ENCODE results near the gene MALL. TPM values are rescaled to one million over a fixed set of nuclear protein-coding genes. Genes with fewer than 3 reads are reported as not detected.

Gene MALL
- total and polyA plus RNA-seq, 2 of the 13 experiments (the other 11 are each of a cell fraction or from before 2014, with no cell fraction given): not detected

DNA sequence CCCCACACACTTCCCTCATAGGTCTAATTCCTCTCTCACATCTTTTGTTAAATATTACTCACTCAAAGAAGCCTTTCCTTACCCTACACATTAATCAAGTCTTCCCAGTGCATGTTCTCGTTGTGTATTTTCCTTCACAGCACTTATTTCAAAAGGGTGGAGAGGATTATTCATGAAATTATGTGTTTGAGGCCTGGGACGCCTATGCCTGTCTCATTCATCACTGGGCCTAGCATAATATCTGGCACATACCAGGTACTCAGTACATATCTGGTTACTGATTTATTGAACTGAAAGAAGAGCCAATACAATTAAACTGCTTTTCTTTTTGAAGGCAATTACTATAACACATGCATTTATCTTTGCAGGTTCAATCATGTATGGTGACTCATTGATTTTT lies 15.1 kb upstream of the MALL start:
- intact Hi-C loops (cut with micrococcal nuclease; ENCODE audit: unreplicated experiment): no loop called here
- TF ChIP-seq ZNF326 (CRISPR knock-in tag; IDR thresholded peaks at IDR 0.05; ENCODE audit: borderline replicate concordance) (no peak), ETV6 (CRISPR knock-in tag; conservative IDR thresholded peaks at IDR 0.05) (no peak), ZZZ3 (CRISPR knock-in tag; IDR thresholded peaks at IDR 0.05; ENCODE audit: borderline replicate concordance) (no peak), ZMYM2 (CRISPR knock-in tag; IDR thresholded peaks at IDR 0.05) (no peak), GATAD2A (CRISPR knock-in tag; IDR thresholded peaks at IDR 0.05) (no peak), ZNF3 (CRISPR knock-in tag; IDR thresholded peaks at IDR 0.05) (no peak), ISX (CRISPR knock-in tag; conservative IDR thresholded peaks at IDR 0.05) (no peak)
- TF ChIP-seq, protein P1, sequence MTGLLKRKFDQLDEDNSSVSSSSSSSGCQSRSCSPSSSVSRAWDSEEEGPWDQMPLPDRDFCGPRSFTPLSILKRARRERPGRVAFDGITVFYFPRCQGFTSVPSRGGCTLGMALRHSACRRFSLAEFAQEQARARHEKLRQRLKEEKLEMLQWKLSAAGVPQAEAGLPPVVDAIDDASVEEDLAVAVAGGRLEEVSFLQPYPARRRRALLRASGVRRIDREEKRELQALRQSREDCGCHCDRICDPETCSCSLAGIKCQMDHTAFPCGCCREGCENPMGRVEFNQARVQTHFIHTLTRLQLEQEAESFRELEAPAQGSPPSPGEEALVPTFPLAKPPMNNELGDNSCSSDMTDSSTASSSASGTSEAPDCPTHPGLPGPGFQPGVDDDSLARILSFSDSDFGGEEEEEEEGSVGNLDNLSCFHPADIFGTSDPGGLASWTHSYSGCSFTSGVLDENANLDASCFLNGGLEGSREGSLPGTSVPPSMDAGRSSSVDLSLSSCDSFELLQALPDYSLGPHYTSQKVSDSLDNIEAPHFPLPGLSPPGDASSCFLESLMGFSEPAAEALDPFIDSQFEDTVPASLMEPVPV (CRISPR knock-in tag; IDR thresholded peaks at IDR 0.05): no peak
- TF ChIP-seq, protein P2, sequence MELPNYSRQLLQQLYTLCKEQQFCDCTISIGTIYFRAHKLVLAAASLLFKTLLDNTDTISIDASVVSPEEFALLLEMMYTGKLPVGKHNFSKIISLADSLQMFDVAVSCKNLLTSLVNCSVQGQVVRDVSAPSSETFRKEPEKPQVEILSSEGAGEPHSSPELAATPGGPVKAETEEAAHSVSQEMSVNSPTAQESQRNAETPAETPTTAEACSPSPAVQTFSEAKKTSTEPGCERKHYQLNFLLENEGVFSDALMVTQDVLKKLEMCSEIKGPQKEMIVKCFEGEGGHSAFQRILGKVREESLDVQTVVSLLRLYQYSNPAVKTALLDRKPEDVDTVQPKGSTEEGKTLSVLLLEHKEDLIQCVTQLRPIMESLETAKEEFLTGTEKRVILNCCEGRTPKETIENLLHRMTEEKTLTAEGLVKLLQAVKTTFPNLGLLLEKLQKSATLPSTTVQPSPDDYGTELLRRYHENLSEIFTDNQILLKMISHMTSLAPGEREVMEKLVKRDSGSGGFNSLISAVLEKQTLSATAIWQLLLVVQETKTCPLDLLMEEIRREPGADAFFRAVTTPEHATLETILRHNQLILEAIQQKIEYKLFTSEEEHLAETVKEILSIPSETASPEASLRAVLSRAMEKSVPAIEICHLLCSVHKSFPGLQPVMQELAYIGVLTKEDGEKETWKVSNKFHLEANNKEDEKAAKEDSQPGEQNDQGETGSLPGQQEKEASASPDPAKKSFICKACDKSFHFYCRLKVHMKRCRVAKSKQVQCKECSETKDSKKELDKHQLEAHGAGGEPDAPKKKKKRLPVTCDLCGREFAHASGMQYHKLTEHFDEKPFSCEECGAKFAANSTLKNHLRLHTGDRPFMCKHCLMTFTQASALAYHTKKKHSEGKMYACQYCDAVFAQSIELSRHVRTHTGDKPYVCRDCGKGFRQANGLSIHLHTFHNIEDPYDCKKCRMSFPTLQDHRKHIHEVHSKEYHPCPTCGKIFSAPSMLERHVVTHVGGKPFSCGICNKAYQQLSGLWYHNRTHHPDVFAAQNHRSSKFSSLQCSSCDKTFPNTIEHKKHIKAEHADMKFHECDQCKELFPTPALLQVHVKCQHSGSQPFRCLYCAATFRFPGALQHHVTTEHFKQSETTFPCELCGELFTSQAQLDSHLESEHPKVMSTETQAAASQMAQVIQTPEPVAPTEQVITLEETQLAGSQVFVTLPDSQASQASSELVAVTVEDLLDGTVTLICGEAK (IDR thresholded peaks at IDR 0.05): no peak
- TF ChIP-seq, protein P2 (CRISPR knock-in tag; IDR thresholded peaks at IDR 0.05): no peak
- TF ChIP-seq, protein P3, sequence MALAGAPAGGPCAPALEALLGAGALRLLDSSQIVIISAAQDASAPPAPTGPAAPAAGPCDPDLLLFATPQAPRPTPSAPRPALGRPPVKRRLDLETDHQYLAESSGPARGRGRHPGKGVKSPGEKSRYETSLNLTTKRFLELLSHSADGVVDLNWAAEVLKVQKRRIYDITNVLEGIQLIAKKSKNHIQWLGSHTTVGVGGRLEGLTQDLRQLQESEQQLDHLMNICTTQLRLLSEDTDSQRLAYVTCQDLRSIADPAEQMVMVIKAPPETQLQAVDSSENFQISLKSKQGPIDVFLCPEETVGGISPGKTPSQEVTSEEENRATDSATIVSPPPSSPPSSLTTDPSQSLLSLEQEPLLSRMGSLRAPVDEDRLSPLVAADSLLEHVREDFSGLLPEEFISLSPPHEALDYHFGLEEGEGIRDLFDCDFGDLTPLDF (CRISPR knock-in tag; IDR thresholded peaks at IDR 0.05): no peak

More for the DNA sequence above, 15.1 kb upstream of the MALL start:
- ChIA-PET POLR2A (no interaction called here), CTCF (ENCODE audit: low intra/inter-chr PET ratio, low total read pairs) (no interaction called here)
- WGBS (ENCODE audit: low lambda C conversion rate): 64% methylated on average over 2 of the region's 2 CpGs
- ATAC-seq (no peak), DNase-seq (ENCODE audit: low spot score) (no peak), FAIRE-seq (no peak)
- no peak overlapping the region for H3K4me3 ChIP-seq (replicated peaks in 1 of 3; ENCODE audit: insufficient read depth in 1 of 3, low read depth in 2 of 3, low read length in 3 of 3)
- H3K4me1 ChIP-seq (ENCODE audit: insufficient read depth, low read length): peaks cover 20% of the 10 kb centered on the region
- no peak overlapping the region for H3K4me2 ChIP-seq (ENCODE audit: low read depth, low read length)
- no peaks in the 10 kb centered on the region for H3K36me3 ChIP-seq (replicated peaks in 1 of 2; ENCODE audit: control insufficient read depth in 1 of 2, insufficient read depth in 2 of 2, low read length in 2 of 2)
- no peaks in the 10 kb centered on the region for H4K20me1 ChIP-seq (ENCODE audit: insufficient read depth, low read length)
- H2AFZ ChIP-seq (ENCODE audit: low read length): no peak overlapping the region
- no peak overlapping the region for H3K9ac ChIP-seq (ENCODE audit: insufficient read depth, low read depth, low read length)
- no TSS peak for BruUV-seq (replicated peaks)
- no peaks in the 10 kb centered on the region for H3K79me2 ChIP-seq (ENCODE audit: insufficient read depth, low read length)
- no peaks in the 10 kb centered on the region for H3K27me3 ChIP-seq (ENCODE audit: control insufficient read depth in 1 of 2, insufficient read depth in 2 of 2, low read length in 2 of 2)
- in situ Hi-C loops (cut with HindIII; ENCODE audit: extremely low pct_ligation_motif_present, low pct_unique_long_range_greater_than_20kb): no loop called here
- H3K9me3 ChIP-seq (ENCODE audit: low read length): no peaks in the 10 kb centered on the region
- H3K27ac ChIP-seq (ENCODE audit: extremely low read length, insufficient read depth, low read length): no peak overlapping the region
